Effector memory CD4-positive, alpha-beta T cell (primary cell): ENCODE results near the gene CCDC80.

ENCODE experiments used
- DNase-seq, 3 donors: peaks; one replicate each; pipeline ENCODE4 v3.0.0-alpha.2; 2020
- H3K27ac ChIP-seq: 2 replicates; pipeline ENCODE4 v1.7.0; 2013; ENCODE audit warnings: mild to moderate bottlenecking, low read length, moderate library complexity; ENCODE audit not compliant: insufficient read depth, poor library complexity, severe bottlenecking
- H3K27me3 ChIP-seq: replicated peaks from 2 replicates; pipeline ENCODE4 v1.7.0; 2013; ENCODE audit warnings: mild to moderate bottlenecking, low read length; ENCODE audit not compliant: insufficient read depth, control insufficient read depth, poor library complexity, severe bottlenecking
- H3K36me3 ChIP-seq: 2 replicates; pipeline ENCODE4 v1.7.0; 2013; ENCODE audit warnings: mild to moderate bottlenecking, low read length, moderate library complexity; ENCODE audit not compliant: control insufficient read depth, insufficient read depth
- H3K4me1 ChIP-seq: 2 replicates; pipeline ENCODE4 v1.7.0; 2013; ENCODE audit warnings: low read length, mild to moderate bottlenecking; ENCODE audit not compliant: control insufficient read depth, insufficient read depth, poor library complexity, severe bottlenecking
- H3K4me3 ChIP-seq: 2 replicates; pipeline ENCODE4 v1.7.0; 2013; ENCODE audit warnings: low read length, low read depth, mild to moderate bottlenecking; ENCODE audit not compliant: insufficient read depth, poor library complexity, severe bottlenecking
- H3K9me3 ChIP-seq: 2 replicates; pipeline ENCODE4 v1.7.0; 2013; ENCODE audit warnings: mild to moderate bottlenecking, low read length, moderate library complexity; ENCODE audit not compliant: control insufficient read depth

The CCDC80 gene

DNA sequence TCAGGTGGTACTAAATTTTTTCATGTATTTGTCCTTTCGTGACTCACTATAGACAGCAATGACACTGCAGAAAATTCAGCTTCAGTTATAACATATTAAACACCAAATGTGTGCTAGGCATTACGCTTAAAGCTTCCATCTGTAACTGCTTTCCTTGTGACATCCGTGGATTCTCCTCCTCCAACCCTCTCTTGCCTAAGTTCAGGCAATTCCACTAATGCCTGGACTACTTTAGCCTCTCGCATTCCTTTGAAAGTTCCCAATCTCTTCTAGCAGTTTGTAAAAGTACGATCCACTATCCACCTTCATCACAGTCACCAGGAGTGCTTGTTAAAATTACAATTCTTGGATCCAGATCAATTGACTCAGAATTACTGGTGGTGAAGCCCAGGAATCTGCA lies 17.7 kb downstream of the CCDC80 start:
- H3K9me3 ChIP-seq = no peaks in the 10 kb centered on the region
- DNase-seq = no peak

DNA sequence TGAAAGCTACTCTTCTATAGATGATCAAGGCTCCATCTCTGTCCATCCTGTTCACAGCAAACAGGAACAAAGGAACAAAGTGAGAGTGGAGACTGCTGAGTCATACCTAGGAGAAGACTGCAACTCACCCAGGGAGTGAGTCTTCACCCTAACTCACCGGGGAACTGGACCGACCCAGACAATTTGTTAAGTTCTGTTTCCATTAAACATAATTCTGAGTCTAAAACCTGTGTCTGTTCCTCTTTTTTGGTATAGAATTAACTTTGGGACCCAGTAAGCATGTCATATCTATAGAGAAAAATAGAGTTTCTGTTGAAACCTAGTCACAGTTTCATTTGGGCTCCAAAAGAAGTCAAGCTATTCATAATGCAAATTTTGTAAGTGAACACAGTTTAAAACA lies 21.6 kb downstream of the CCDC80 start:
- Histone ChIP-seq H3K36me3 (no peaks in the 10 kb centered on the region), H3K4me3 (no peak overlapping the region), H3K27ac (no peak overlapping the region), H3K9me3 (no peaks in the 10 kb centered on the region), H3K4me1 (no peaks in the 10 kb centered on the region), H3K27me3 (no peaks in the 10 kb centered on the region)
- DNase-seq = no peak

More for the DNA sequence above, 17.7 kb downstream of the CCDC80 start:
- Histone ChIP-seq H3K4me1 (no peaks in the 10 kb centered on the region), H3K27me3 (no peaks in the 10 kb centered on the region), H3K36me3 (no peaks in the 10 kb centered on the region), H3K4me3 (no peak overlapping the region), H3K27ac (no peak overlapping the region)

GRCh38 chr3:112617285-112617684 lies 23.7 kb downstream of the CCDC80 start:
- Histone ChIP-seq H3K27ac (no peak overlapping the region), H3K27me3 (no peaks in the 10 kb centered on the region), H3K4me3 (no peak overlapping the region), H3K4me1 (no peaks in the 10 kb centered on the region), H3K36me3 (no peaks in the 10 kb centered on the region), H3K9me3 (no peaks in the 10 kb centered on the region)
- no peak for DNase-seq

DNA sequence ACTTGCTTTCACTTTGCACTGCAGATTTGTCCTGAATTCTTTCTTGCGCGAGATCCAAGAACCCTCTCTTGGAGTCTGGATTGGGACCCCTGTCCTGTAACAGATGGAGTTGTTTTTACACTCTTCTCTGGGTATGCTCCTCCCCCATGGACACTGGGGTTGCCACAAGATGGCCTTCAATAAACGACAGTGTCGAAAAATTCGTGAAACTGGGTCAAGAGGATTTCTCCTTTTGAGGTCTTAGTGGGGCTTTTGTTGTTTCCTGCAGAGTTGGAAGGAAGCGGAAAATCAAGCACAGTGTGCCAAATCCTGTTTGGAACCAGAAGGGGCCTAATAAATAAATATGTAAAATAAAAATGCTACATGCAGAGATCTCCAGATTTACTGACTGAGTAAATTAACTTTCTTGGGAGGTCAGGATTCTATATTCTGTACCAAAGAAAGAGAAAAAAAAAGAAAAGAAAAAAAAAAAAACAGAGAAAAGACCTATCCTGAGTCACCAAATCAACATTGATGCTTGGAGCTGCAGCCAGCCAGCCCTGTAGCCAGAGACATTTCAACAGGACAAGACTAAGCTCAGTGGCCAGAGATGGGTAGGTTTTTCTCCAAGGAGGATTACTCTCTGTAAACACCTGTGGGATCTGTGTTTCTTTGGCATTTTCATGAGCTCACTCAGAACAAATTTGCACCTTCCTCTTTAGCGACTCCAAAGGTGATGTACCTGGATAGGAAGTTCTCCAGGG lies 24.8 kb downstream of the CCDC80 start:
- Histone ChIP-seq H3K4me3 (no peak overlapping the region), H3K27me3 (no peaks in the 10 kb centered on the region), H3K4me1 (no peaks in the 10 kb centered on the region), H3K36me3 (no peaks in the 10 kb centered on the region), H3K27ac (no peak overlapping the region), H3K9me3 (no peaks in the 10 kb centered on the region)
- no peak for DNase-seq

DNA sequence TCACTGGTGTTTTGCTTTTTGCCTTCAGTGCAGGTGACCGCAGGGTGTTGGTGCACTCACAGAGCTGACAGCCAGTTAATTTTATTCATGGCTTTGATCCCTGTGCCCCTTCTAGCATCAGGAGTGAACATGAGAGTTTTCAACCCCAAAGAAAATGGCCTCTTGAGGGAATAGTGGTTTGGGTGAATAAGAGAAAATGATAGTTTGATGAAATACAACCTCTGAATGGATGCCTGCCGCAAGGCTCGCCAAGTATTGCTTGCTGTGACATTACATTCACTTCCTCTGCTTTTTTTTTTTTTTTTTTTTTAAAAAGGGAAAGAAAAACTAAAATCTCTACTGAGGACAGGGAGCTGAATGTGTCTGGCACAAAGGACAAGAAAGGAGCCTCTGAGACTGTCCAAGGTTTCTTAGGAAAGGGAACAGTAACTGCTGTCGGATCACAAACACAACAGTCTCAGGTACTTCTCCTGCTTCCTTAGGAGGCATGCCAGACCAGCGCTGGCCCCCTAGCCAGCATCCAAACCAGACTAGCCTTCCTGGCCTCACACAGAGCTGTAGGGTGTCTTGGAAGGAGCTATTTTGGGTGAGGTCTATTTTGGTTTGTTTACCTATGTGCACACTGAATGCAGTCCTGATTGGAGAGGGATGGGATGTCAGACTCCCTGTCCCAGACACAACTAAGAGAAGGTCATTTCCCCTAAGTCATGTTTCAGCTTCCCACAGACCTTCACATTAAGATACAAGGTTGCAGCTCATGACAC lies 29.0 kb downstream of the CCDC80 start:
- Histone ChIP-seq H3K27me3 (no peaks in the 10 kb centered on the region), H3K36me3 (no peaks in the 10 kb centered on the region), H3K9me3 (no peaks in the 10 kb centered on the region), H3K27ac (no peak overlapping the region), H3K4me3 (no peak overlapping the region), H3K4me1 (no peaks in the 10 kb centered on the region)
- DNase-seq = no peak

DNA sequence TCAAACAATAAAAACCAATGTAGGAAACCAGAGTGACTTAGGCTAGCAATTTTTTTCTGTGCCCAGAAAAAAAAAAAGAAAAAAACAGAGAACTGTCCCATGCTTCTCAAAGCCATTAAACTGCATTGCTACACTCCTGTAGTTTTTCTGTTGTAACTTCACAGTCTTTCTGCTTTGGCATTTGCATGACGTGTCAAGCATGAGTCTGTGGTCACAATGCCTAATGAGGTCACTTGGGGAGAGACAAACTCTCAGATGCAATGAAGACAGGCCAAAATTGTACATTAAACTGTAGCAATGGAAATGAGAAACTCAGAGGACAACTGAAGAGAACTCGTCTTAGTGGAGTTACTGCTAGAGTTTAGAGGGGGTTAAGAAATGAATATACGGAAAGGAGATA lies 30.8 kb downstream of the CCDC80 start:
- Histone ChIP-seq H3K27ac (no peak overlapping the region), H3K4me1 (no peaks in the 10 kb centered on the region), H3K27me3 (no peaks in the 10 kb centered on the region), H3K4me3 (no peak overlapping the region), H3K36me3 (no peaks in the 10 kb centered on the region), H3K9me3 (no peaks in the 10 kb centered on the region)
- DNase-seq = no peak

DNA sequence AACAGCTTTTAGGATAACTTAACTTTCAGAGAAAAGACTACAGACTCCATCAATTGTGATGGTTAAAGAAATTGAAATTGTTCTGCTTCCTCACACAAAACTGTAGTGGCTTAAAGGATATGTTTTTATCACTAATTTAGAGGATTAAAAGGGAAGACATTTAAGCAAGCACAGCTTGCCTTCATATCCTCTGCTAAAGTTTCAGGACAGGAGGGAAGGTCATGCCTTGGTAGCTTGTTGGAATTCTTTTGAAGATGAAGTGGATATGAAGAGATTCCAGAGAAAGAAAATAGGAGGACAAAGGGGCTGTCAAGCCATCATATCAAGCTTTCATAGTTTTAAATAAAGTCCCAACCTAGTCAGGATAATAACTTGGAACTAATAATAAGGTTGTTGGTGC lies 33.1 kb downstream of the CCDC80 start:
- Histone ChIP-seq H3K4me1 (no peaks in the 10 kb centered on the region), H3K36me3 (no peaks in the 10 kb centered on the region), H3K9me3 (no peaks in the 10 kb centered on the region), H3K27ac (no peak overlapping the region), H3K27me3 (no peaks in the 10 kb centered on the region), H3K4me3 (no peak overlapping the region)
- no peak for DNase-seq

- no peaks in the 10 kb centered on the region for H3K9me3 ChIP-seq
- H3K27ac ChIP-seq = no peak overlapping the region
These were observed 34.8 kb downstream of the CCDC80 start for GRCh38 chr3:112606098-112606497.

DNA sequence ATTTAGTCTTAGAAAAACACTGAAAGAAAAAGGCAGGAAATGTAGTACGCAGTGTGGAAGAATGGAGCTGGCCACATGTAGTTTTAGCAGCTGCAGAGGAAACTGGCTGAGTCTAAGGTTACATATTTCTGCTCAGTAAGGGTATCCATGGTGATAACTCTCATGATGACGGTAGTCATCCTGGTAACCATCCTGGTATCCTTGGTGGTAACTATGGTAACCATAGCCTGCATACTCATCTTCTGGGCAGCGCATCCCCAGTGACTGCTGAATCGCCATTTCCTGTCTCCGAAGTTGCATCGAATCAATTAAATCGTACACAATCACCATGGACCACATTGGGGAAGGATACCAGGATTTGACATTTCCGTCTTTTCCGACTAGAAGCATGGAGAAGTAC lies 35.7 kb downstream of the CCDC80 start:
- H3K36me3 ChIP-seq = no peaks in the 10 kb centered on the region
- no peaks in the 10 kb centered on the region for H3K9me3 ChIP-seq
- no peak overlapping the region for H3K4me3 ChIP-seq
- no peaks in the 10 kb centered on the region for H3K4me1 ChIP-seq
- no peaks in the 10 kb centered on the region for H3K27me3 ChIP-seq
- no peak overlapping the region for H3K27ac ChIP-seq
- DNase-seq = no peak

More at GRCh38 chr3:112606098-112606497, 34.8 kb downstream of the CCDC80 start:
- Histone ChIP-seq H3K4me1 (no peaks in the 10 kb centered on the region), H3K4me3 (no peak overlapping the region), H3K27me3 (no peaks in the 10 kb centered on the region), H3K36me3 (no peaks in the 10 kb centered on the region)
- no peak for DNase-seq

DNA sequence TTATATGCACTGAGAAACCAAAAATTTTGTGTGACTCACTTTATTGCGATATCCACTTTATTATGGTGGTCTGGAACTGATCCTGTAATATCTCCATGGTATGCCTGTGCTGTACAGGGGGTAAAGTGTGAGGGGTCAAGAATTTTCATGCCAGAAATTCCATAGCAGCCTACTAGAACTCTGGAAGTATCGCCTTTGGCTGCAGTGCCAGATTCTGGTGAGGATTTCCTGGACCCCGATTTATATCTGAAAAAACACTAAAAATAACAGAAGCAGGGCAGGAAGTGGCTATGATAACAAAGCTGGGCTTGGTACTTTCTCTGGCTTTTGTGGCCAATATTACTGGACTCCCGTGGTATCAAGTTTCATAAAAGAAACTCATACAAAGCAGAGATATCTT lies 36.4 kb downstream of the CCDC80 start:
- H3K27ac ChIP-seq = no peak overlapping the region
- no peak overlapping the region for H3K4me3 ChIP-seq
- H3K36me3 ChIP-seq = no peaks in the 10 kb centered on the region
- H3K9me3 ChIP-seq = no peaks in the 10 kb centered on the region
- no peaks in the 10 kb centered on the region for H3K27me3 ChIP-seq
- no peak for DNase-seq
- H3K4me1 ChIP-seq = no peaks in the 10 kb centered on the region
